HL-60 (cell line): ENCODE results near the gene TM9SF1.

ENCODE experiments used
- GABPA ChIP-seq: IDR thresholded peaks from 2 replicates; pipeline ENCODE4 v1.6.1; 2012; ENCODE audit warnings: low read depth
- POLR2AphosphoS5 ChIP-seq: IDR thresholded peaks from 2 replicates; pipeline ENCODE4 v1.6.1; 2012; ENCODE audit warnings: low read depth
- SPI1 ChIP-seq: IDR thresholded peaks from 2 replicates; pipeline ENCODE4 v1.6.1; 2012; ENCODE audit warnings: low read depth, mild to moderate bottlenecking, borderline replicate concordance
- TF ChIP-seq, protein P1 (sequence below): IDR thresholded peaks from one replicate; pipeline ENCODE4 v1.5.1; 2011; ENCODE audit warnings: low read length, control low read depth, inconsistent platforms; ENCODE audit not compliant: insufficient read depth
- TF ChIP-seq, protein P2 (sequence below): IDR thresholded peaks from 2 replicates; pipeline ENCODE4 v1.6.1; 2012; ENCODE audit warnings: low read depth; ENCODE audit not compliant: insufficient replicate concordance

DNA sequence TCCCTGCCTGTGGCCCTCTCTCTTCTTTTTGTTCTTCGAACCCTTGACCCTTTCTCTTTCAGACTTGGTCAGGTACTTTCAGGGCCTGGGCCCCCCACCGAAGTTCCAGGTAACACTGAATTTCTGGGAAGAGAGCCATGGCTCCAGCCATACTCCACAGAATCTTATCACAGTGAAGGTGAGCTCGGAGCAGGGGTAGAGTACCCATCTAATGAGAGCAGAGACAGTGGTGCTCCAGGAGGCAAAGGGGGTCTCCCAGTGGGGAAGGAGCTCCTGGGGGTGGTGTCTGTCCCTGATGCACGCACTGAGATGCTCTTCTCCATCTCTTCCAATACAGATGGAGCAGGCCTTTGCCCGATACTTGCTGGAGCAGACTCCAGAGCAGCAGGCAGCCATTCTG is 29.5 kb downstream of the TM9SF1 start:
- TF ChIP-seq SPI1 (no peak), POLR2AphosphoS5 (no peak), GABPA (no peak)
- TF ChIP-seq, protein P1, sequence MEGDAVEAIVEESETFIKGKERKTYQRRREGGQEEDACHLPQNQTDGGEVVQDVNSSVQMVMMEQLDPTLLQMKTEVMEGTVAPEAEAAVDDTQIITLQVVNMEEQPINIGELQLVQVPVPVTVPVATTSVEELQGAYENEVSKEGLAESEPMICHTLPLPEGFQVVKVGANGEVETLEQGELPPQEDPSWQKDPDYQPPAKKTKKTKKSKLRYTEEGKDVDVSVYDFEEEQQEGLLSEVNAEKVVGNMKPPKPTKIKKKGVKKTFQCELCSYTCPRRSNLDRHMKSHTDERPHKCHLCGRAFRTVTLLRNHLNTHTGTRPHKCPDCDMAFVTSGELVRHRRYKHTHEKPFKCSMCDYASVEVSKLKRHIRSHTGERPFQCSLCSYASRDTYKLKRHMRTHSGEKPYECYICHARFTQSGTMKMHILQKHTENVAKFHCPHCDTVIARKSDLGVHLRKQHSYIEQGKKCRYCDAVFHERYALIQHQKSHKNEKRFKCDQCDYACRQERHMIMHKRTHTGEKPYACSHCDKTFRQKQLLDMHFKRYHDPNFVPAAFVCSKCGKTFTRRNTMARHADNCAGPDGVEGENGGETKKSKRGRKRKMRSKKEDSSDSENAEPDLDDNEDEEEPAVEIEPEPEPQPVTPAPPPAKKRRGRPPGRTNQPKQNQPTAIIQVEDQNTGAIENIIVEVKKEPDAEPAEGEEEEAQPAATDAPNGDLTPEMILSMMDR, result no peak
- TF ChIP-seq, protein P2, sequence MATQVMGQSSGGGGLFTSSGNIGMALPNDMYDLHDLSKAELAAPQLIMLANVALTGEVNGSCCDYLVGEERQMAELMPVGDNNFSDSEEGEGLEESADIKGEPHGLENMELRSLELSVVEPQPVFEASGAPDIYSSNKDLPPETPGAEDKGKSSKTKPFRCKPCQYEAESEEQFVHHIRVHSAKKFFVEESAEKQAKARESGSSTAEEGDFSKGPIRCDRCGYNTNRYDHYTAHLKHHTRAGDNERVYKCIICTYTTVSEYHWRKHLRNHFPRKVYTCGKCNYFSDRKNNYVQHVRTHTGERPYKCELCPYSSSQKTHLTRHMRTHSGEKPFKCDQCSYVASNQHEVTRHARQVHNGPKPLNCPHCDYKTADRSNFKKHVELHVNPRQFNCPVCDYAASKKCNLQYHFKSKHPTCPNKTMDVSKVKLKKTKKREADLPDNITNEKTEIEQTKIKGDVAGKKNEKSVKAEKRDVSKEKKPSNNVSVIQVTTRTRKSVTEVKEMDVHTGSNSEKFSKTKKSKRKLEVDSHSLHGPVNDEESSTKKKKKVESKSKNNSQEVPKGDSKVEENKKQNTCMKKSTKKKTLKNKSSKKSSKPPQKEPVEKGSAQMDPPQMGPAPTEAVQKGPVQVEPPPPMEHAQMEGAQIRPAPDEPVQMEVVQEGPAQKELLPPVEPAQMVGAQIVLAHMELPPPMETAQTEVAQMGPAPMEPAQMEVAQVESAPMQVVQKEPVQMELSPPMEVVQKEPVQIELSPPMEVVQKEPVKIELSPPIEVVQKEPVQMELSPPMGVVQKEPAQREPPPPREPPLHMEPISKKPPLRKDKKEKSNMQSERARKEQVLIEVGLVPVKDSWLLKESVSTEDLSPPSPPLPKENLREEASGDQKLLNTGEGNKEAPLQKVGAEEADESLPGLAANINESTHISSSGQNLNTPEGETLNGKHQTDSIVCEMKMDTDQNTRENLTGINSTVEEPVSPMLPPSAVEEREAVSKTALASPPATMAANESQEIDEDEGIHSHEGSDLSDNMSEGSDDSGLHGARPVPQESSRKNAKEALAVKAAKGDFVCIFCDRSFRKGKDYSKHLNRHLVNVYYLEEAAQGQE, result no peak
